GM18868 (cell line): ENCODE results near the gene PAFAH2.
"Not testable (repeated sequence)": the region's sequence is repeated elsewhere in the genome, so short reads cannot be mapped to it uniquely, and the experiment has no call there.

ENCODE experiments used
- ATAC-seq: cut with Tn5 transposase; IDR thresholded peaks from one replicate; pipeline ENCODE4 v1.9.1; 2021; ENCODE audit warnings: mild to moderate bottlenecking, moderate library complexity; ENCODE audit not compliant: unreplicated experiment

Gene PAFAH2

DNA sequence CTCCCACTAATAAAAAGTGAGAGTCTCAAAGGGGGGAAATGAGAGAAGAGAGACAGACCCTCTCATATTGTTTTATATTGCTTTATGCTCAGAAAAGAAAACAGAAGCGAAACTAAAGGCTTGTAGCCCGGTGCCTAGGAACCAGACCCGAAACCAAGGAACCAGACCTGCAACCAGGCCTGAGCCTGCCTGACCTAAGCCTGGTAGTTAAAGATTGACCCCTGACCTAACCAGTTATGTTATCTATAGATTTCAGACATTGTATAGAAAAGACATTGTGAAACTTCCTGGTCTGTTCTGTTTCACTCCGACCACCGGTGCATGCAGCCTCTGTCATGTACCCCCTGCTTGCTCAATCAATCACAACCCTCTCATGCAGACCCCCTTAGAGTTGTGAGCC, 54.4 kb downstream of the PAFAH2 start:
- ATAC-seq, result not testable (repeated sequence)

DNA sequence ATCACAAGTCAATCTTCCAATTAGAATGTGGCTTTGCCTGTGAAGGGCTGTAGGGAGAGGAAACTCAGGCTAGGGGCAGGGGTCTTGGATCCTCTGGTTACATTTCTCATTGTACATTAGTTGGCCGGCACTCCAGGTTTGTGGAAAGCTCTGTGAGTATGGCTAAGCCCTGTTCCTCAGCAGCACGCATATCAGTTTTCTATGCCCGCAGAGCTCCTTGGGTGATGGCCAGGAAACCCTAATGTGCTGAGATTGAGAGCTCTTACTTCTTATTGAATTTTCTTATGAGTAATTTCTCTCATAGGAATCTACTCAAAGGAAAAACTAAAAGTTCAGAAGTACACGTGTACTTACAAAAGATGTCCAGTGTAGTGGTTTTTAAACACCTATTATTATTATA, 60.9 kb downstream of the PAFAH2 start:
- ATAC-seq, result no peak

- ATAC-seq, result no peak
Observed at GRCh38 chr1:25933479-25934365, 64.1 kb downstream of the PAFAH2 start.

- not testable (repeated sequence) for ATAC-seq
Observed at GRCh38 chr1:25932811-25933400, 65.0 kb downstream of the PAFAH2 start.

GRCh38 chr1:25932321-25932720, 65.5 kb downstream of the PAFAH2 start:
- ATAC-seq, result no peak

- ATAC-seq, result no peak
Observed at GRCh38 chr1:25929016-25929415, 68.8 kb downstream of the PAFAH2 start.

DNA sequence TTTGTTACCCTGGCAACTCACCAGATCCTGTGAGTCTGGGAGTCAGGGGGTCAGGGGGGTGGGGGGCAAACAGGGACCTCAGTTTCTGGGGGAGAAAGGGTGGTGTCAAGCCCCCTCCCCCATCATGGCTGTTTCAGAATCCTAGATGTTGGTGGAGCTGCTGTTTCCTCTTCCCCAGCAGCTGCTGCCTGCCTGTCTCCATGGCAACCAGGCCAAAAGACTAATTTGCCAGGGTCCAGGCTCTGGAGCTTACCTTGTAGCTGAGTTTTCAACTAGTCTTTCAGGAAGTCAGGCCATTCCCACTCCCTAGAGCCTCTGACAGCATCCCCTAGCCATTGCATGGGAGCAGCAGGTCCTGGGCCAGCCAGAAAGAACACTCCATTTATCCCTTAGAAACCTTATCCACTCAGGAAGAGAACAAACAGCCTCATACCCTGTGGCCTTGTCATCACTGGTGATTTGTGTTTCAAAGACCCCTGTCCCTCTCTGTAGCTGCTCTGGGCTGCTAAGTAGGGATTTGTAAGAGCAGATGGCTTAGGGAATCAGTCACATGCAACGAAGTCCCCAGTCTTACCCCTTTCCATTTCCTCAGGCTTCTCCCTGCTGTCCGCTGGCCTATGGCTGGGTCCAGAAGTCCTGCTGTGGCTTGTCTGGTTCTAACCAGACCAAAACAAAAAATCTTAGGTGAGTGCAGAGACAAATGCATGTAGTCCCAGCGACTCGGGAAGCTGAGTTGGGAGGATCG, 70.2 kb downstream of the PAFAH2 start:
- ATAC-seq, result no peak

- ATAC-seq, result no peak
Observed at GRCh38 chr1:25926731-25927496, 70.9 kb downstream of the PAFAH2 start.

- no peak for ATAC-seq
Observed at GRCh38 chr1:25924454-25924853, 73.4 kb downstream of the PAFAH2 start.

- no peak for ATAC-seq
Observed at GRCh38 chr1:25922971-25923552, 74.8 kb downstream of the PAFAH2 start.

GRCh38 chr1:25922056-25922970, 75.5 kb downstream of the PAFAH2 start:
- ATAC-seq, result no peak

GRCh38 chr1:25918615-25919014, 79.2 kb downstream of the PAFAH2 start:
- no peak for ATAC-seq

DNA sequence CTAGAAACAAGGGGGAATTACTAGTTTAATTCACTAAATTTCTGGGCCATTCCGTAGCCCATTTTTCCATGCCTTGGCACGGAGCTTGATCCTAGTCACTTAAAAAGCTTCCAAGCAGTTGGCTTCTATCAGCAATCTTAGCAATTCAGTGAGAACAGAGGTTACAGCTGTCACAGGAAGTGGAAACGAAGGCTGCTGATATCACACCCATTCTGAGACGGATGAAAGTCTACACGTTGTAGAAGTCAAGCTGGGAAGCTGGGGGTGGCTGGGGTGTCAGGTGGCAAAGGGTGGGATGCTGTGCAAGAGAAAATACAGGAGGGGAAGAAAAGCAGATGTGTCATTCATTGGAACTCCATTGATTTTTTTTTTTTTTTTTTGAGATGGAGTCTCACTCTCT, 79.9 kb downstream of the PAFAH2 start:
- ATAC-seq, result no peak

DNA sequence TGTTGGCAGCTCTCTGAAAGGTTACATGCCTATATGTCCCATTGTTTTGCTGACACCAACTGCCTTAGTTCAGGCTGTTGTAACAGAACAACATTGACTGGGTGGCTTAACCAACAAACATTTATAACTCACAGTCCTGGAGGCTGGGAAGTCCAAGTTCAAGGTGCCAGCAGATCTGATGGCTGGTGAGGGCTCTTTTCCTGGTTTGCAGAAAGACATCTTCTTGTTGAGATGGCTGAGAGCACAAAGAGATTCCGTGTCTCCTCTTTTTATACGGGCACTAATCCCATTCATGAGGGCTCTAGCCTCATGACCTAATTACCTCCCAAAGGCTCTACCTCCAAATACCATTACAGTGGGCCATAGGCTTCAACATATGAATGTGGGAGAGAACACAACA, 81.4 kb downstream of the PAFAH2 start:
- ATAC-seq, result no peak

DNA sequence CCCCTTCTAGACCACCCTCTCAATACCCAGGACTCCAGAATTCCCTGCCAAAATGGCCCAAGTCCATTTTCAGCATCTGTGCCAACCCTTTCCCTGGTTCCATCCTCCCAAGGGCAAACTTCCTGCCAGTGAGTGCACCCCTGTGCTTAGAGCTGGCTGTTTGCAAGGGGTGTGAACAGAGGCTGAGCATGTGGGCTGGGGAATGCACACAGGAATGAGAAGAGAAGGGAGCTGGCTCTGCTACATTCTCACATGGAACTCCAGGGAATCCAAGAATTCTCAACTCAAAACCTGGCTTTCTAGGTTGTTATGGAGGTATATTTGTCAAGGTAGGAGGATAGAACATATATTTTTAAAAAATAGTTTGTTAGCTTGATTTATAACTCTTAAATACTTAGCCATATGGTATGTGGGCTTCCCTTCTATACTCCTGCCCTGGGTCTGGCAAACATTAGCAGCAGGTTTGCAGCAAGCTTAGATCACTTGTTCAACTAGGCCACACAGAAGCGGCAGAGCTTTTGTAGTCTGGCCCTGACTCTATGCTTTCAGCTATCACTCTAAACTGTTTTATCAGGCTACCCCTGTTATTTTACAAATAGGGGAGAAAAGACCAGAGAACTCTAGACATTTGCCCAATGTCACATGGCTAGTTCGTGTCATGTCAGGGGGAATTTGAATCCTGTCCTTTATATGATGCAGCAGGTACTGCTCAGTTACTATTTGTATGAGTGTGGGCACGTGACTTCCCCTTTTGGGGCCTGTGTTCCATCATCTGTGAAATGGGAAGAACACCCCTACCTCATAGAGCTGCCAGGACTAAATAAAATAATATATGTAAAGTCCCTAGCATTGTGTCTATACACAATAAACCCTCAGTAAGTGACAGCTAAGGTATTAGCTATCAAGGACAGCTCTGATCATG, 83.5 kb downstream of the PAFAH2 start:
- ATAC-seq, result no peak

DNA sequence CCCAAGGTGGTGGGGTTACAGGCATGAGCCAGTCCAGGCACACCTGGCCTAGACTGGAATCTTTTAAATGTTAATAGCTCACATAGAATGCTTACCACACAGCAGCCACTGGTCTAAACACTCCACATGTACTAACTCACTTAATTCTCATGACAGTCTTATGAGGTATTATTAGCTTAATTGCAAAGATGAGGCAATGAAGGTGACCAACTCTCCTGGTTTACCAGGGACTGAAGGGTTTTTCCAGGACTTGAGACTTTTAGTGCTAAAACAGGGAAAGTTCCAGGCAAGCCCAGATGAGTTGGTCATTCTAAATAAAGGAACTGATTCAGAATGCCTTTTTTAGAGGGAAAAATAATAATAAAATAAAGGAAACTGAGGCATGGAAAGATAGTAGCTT, 84.7 kb downstream of the PAFAH2 start:
- ATAC-seq, result no peak

GRCh38 chr1:25912076-25912831, 85.6 kb downstream of the PAFAH2 start:
- ATAC-seq, result no peak

GRCh38 chr1:25911162-25911561, 86.7 kb downstream of the PAFAH2 start:
- ATAC-seq, result no peak
